Hepatocyte (in vitro differentiated cells): ENCODE data around the gene SKAP2. TPM values are rescaled to one million over a fixed set of nuclear protein-coding genes. Genes with fewer than 3 reads are reported as not detected.

Source experiments
- DNase-seq: peaks from one replicate; pipeline ENCODE4 v3.0.0-alpha.2; 2016; ENCODE audit warnings: low spot score
- H2AFZ ChIP-seq: fragments of 200-600 bp; sonication (generic); 2 replicates; pipeline ENCODE4 v1.6.0; 2016; ENCODE audit warnings: antibody characterized with exemption, mild to moderate bottlenecking
- H3K27ac ChIP-seq: fragments of 200-600 bp; sonication (generic); 2 replicates; pipeline ENCODE4 v1.5.1; 2016; ENCODE audit warnings: mild to moderate bottlenecking
- H3K27me3 ChIP-seq: fragments of 200-600 bp; sonication (generic); 2 replicates; pipeline ENCODE4 v1.6.1; 2016
- H3K36me3 ChIP-seq: fragments of 200-600 bp; sonication (generic); replicated peaks from 2 replicates; pipeline ENCODE4 v1.5.1; 2016; ENCODE audit warnings: low read depth; ENCODE audit not compliant: insufficient read depth
- H3K4me1 ChIP-seq: fragments of 200-600 bp; sonication (generic); 2 replicates; pipeline ENCODE4 v1.5.1; 2016; ENCODE audit warnings: mild to moderate bottlenecking, moderate library complexity; ENCODE audit not compliant: insufficient read depth
- H3K4me2 ChIP-seq: fragments of 200-600 bp; sonication (generic); 2 replicates; pipeline ENCODE4 v1.6.0; 2016
- H3K4me3 ChIP-seq: fragments of 200-600 bp; sonication (generic); 2 replicates; pipeline ENCODE4 v1.5.1; 2016; ENCODE audit warnings: mild to moderate bottlenecking
- H3K79me2 ChIP-seq: fragments of 200-600 bp; sonication (generic); 2 replicates; pipeline ENCODE4 v1.6.0; 2017; ENCODE audit warnings: mild to moderate bottlenecking
- H3K9me2 ChIP-seq: fragments of 200-600 bp; sonication (generic); replicated peaks from 2 replicates; pipeline ENCODE4 v1.6.0; 2017; ENCODE audit warnings: mild to moderate bottlenecking; ENCODE audit not compliant: insufficient read depth
- H3K9me3 ChIP-seq: fragments of 200-600 bp; sonication (generic); 2 replicates; pipeline ENCODE4 v1.5.1; 2016; ENCODE audit warnings: low read depth, mild to moderate bottlenecking
- H4K20me1 ChIP-seq: fragments of 200-600 bp; sonication (generic); 2 replicates; pipeline ENCODE4 v1.6.0; 2016; ENCODE audit warnings: mild to moderate bottlenecking; ENCODE audit not compliant: insufficient read depth, poor library complexity, severe bottlenecking
- EZH2 ChIP-seq: fragments of 200-600 bp; sonication (generic); IDR thresholded peaks from 2 replicates; pipeline ENCODE4 v1.6.1; 2016; ENCODE audit warnings: antibody characterized with exemption, mild to moderate bottlenecking, borderline replicate concordance
- EZH2phosphoT487 ChIP-seq: fragments of 200-600 bp; sonication (generic); IDR thresholded peaks from one replicate; pipeline ENCODE4 v1.6.1; 2018; ENCODE audit warnings: antibody characterized with exemption, mild to moderate bottlenecking, low read depth, moderate library complexity; ENCODE audit not compliant: unreplicated experiment, severe bottlenecking
- WGBS: methylation state at CpG from one replicate; pipeline ENCODE4 v1.1.6; 2016; ENCODE audit warnings: low lambda C conversion rate; ENCODE audit errors: missing lambda C conversion rate; 5-methylcytosine and 5-hydroxymethylcytosine counted together
- polyA plus RNA-seq: library from polyadenylated mRNA; unstranded; fragments of >200 nt; fragmentation: Nextera tagmentation; extraction: Ambion mirVana; gene quantifications from 2 replicates; pipeline ENCODE4 v1.2.1, GENCODE V29; 2016
- total RNA-seq: library from RNA; depleted of rRNA; stranded (reverse); fragments of >200 nt; gene quantifications from 2 replicates; pipeline ENCODE4 v1.2.3, GENCODE V29; 2014
- TF ChIP-seq, protein P1 (sequence below): fragments of 200-600 bp; sonication (generic); IDR thresholded peaks from 2 replicates; pipeline ENCODE4 v1.5.1; 2016; ENCODE audit warnings: antibody characterized with exemption, mild to moderate bottlenecking; ENCODE audit not compliant: poor library complexity

SKAP2 gene
- total and polyA plus RNA-seq, 2 experiments from 2014 or later = 8.4 to 13.5 TPM

DNA sequence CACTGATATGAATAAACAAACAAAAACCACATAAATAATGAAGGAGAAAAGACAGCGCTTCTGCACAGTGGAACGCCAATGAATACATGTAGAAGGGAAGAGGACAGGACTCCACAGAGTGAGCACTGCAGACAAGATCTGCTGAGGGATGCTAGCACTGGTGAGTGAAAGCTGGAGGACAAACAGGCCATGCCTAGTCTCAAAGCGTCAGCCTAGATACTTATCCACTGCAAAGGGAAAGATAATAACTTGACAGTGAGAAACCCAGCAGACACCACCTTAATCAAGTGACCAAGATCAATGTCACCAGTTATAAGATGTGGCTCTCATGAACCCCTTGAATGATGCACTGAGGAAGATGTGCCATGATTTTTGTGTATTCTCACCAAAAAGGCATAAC is 227.6 kb downstream of the SKAP2 start:
- Histone ChIP-seq H3K4me1 (no peaks in the 10 kb centered on the region), H4K20me1 (no peaks in the 10 kb centered on the region), H3K27me3 (no peaks in the 10 kb centered on the region), H2AFZ (no peak overlapping the region), H3K4me3 (no peak overlapping the region), H3K79me2 (no peaks in the 10 kb centered on the region), H3K9me2 (no peaks in the 10 kb centered on the region), H3K9me3 (no peaks in the 10 kb centered on the region), H3K27ac (no peak overlapping the region), H3K36me3 (no peaks in the 10 kb centered on the region), H3K4me2 (no peak overlapping the region)
- TF ChIP-seq, protein P1, sequence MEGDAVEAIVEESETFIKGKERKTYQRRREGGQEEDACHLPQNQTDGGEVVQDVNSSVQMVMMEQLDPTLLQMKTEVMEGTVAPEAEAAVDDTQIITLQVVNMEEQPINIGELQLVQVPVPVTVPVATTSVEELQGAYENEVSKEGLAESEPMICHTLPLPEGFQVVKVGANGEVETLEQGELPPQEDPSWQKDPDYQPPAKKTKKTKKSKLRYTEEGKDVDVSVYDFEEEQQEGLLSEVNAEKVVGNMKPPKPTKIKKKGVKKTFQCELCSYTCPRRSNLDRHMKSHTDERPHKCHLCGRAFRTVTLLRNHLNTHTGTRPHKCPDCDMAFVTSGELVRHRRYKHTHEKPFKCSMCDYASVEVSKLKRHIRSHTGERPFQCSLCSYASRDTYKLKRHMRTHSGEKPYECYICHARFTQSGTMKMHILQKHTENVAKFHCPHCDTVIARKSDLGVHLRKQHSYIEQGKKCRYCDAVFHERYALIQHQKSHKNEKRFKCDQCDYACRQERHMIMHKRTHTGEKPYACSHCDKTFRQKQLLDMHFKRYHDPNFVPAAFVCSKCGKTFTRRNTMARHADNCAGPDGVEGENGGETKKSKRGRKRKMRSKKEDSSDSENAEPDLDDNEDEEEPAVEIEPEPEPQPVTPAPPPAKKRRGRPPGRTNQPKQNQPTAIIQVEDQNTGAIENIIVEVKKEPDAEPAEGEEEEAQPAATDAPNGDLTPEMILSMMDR = no peak
- no peak for TF ChIP-seq EZH2
- no peak for TF ChIP-seq EZH2phosphoT487
- 86% methylated on average over 3 of the region's 3 CpGs for WGBS
- DNase-seq = no peak

DNA sequence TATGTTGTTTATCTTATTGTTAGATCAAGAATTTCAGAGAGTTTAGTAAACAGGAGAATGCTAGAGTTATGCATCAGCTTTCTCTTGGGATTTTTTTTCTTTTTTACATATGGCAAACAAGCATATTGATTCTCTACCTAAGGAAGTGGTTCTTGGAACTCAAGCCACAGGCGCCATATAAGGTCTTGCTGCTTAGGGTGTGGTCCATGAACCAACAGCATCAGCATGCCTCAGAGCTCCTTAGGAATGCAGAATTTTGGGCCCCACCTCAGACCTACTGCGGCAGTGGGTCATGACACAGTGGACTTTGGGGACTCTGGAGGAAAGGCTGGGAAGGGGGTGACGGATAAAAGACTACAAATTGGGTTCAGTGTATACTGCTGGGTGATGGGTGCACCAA is 230.8 kb downstream of the SKAP2 start:
- H3K27ac ChIP-seq = no peak overlapping the region
- no peak for DNase-seq
- H3K36me3 ChIP-seq = no peaks in the 10 kb centered on the region
- H3K4me1 ChIP-seq = no peaks in the 10 kb centered on the region
- no peak overlapping the region for H3K4me2 ChIP-seq
- H3K4me3 ChIP-seq = no peak overlapping the region
- H4K20me1 ChIP-seq = no peaks in the 10 kb centered on the region
- no peaks in the 10 kb centered on the region for H3K79me2 ChIP-seq
- TF ChIP-seq EZH2 (no peak), EZH2phosphoT487 (no peak)
- TF ChIP-seq, protein P1 = no peak
- whole genome bisulfite sequencing = 92% methylated on average over 3 of the region's 3 CpGs
- no peaks in the 10 kb centered on the region for H3K9me3 ChIP-seq
- H2AFZ ChIP-seq = no peak overlapping the region
- no peaks in the 10 kb centered on the region for H3K27me3 ChIP-seq
- H3K9me2 ChIP-seq = no peaks in the 10 kb centered on the region

DNA sequence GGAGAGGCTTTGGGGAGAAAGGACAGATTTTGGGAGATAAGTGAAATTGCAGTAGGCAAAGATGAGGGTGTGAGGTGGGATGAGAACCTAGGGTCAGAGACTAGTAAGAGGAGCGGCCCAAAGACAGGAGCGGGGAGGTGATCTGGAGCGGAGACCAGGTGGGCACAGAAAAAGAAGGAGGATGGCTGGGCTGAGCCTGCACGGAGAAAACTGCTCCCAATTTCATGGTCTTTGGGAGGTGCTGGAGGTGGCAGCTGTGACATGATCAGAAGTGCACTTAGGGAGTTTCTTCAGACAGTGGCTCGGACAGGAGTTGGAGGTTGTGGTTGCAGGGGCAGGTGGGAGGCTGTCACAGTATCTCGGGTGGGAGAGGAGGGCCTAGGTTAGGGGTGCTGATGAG is 232.8 kb downstream of the SKAP2 start:
- Histone ChIP-seq H3K27me3 (no peaks in the 10 kb centered on the region), H2AFZ (no peak overlapping the region), H3K4me2 (no peak overlapping the region), H3K9me2 (no peaks in the 10 kb centered on the region), H3K36me3 (no peaks in the 10 kb centered on the region), H3K9me3 (no peaks in the 10 kb centered on the region), H4K20me1 (no peaks in the 10 kb centered on the region), H3K79me2 (no peaks in the 10 kb centered on the region), H3K27ac (no peak overlapping the region), H3K4me3 (no peak overlapping the region), H3K4me1 (no peaks in the 10 kb centered on the region)
- 98% methylated on average over 6 of the region's 6 CpGs for WGBS
- no peak for DNase-seq
- no peak for TF ChIP-seq EZH2
- no peak for TF ChIP-seq EZH2phosphoT487
- TF ChIP-seq, protein P1 = no peak

DNA sequence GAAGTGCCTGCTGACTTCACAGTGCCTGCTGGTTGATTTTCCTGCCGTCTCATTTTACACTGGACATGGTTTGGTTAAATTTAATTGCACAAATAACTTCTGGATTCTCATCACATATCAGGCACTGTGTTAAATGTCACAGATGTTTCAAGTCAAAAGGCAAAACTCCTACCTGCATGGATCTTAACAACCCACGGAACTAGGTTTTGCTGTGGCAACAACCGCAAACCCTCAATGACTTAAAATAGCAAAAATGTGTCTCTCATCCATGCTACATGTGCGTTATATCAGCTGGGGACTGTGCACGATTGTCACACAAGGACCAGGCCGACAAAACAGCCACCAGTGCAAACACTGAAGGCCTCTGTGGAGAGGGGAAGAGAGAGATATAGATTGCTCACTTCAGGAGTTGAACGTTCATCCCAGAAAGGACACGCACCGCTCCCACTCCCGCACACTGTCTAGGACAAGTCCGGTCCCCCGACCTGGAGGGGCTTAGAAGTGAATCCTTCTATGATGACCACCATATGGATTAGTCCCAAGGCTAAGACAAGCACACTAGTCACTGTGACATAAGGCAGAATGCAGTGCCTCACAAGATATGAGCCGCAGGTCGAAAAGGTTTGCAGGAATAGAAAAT is 233.3 kb downstream of the SKAP2 start:
- Histone ChIP-seq H4K20me1 (no peaks in the 10 kb centered on the region), H3K27ac (no peak overlapping the region), H3K36me3 (no peaks in the 10 kb centered on the region), H3K27me3 (no peaks in the 10 kb centered on the region), H3K9me2 (no peaks in the 10 kb centered on the region), H3K4me2 (no peak overlapping the region), H3K4me1 (no peaks in the 10 kb centered on the region), H3K79me2 (no peaks in the 10 kb centered on the region), H2AFZ (no peak overlapping the region), H3K4me3 (no peak overlapping the region), H3K9me3 (no peaks in the 10 kb centered on the region)
- 90% methylated on average over 14 of the region's 14 CpGs for WGBS
- DNase-seq = no peak
- TF ChIP-seq, protein P1 = no peak
- no peak for TF ChIP-seq EZH2
- no peak for TF ChIP-seq EZH2phosphoT487
